MM.1S (cell line): ENCODE data around the gene OLFM1.

ENCODE experiments used
- DNase-seq: peaks from one replicate; pipeline ENCODE4 v3.0.0-alpha.2; 2015
- H2AFZ ChIP-seq: fragments of 300-600 bp; sonication (generic); 2 replicates; pipeline ENCODE4 v1.6.0; 2016; ENCODE audit warnings: antibody characterized with exemption, low read length
- H3F3A ChIP-seq: fragments of 300-600 bp; sonication (generic); 2 replicates; pipeline ENCODE4 v1.6.1; 2016; ENCODE audit warnings: mild to moderate bottlenecking, antibody characterized with exemption, low read length, moderate library complexity, mixed read lengths; ENCODE audit not compliant: insufficient read depth
- H3K27ac ChIP-seq: fragments of 300-600 bp; sonication (generic); 2 replicates; pipeline ENCODE4 v1.5.1; 2016; ENCODE audit warnings: mild to moderate bottlenecking, low read length
- H3K27me3 ChIP-seq: fragments of 300-600 bp; sonication (generic); replicated peaks from 2 replicates; pipeline ENCODE4 v1.6.0; 2016; ENCODE audit warnings: low read length; ENCODE audit not compliant: insufficient read depth
- H3K36me3 ChIP-seq: fragments of 300-600 bp; sonication (generic); replicated peaks from 2 replicates; pipeline ENCODE4 v1.6.1; 2016; ENCODE audit warnings: mild to moderate bottlenecking, low read length, mixed read lengths; ENCODE audit not compliant: insufficient read depth
- H3K4me1 ChIP-seq: fragments of 300-600 bp; sonication (generic); 2 replicates; pipeline ENCODE4 v1.6.1; 2016; ENCODE audit warnings: low read length, mixed read lengths
- H3K4me2 ChIP-seq: fragments of 300-600 bp; sonication (generic); 2 replicates; pipeline ENCODE4 v1.6.0; 2016; ENCODE audit warnings: low read depth, low read length
- H3K4me3 ChIP-seq: fragments of 300-600 bp; sonication (generic); 2 replicates; pipeline ENCODE4 v1.5.1; 2016; ENCODE audit warnings: low read length, mixed read lengths
- H3K79me2 ChIP-seq: fragments of 300-600 bp; sonication (generic); 2 replicates; pipeline ENCODE4 v1.6.1; 2016; ENCODE audit warnings: mixed run types, low read length, mixed read lengths
- H3K9ac ChIP-seq: fragments of 300-600 bp; sonication (generic); 2 replicates; pipeline ENCODE4 v1.6.1; 2016; ENCODE audit warnings: low read length, mixed read lengths
- H3K9me2 ChIP-seq: fragments of 300-600 bp; sonication (generic); replicated peaks from 2 replicates; pipeline ENCODE4 v1.6.1; 2016; ENCODE audit warnings: mild to moderate bottlenecking, low read length, mixed read lengths; ENCODE audit not compliant: insufficient read depth
- H3K9me3 ChIP-seq: fragments of 300-600 bp; sonication (generic); replicated peaks from 2 replicates; pipeline ENCODE4 v1.6.1; 2016; ENCODE audit warnings: mild to moderate bottlenecking, low read length, mixed read lengths; ENCODE audit not compliant: insufficient read depth
- H4K20me1 ChIP-seq: fragments of 300-600 bp; sonication (generic); 2 replicates; pipeline ENCODE4 v1.6.1; 2016; ENCODE audit warnings: mild to moderate bottlenecking, low read length, moderate library complexity, mixed read lengths; ENCODE audit not compliant: insufficient read depth
- CTCF ChIP-seq: fragments of 300-600 bp; sonication (generic); IDR thresholded peaks from 2 replicates; pipeline ENCODE4 v1.5.1; 2016; ENCODE audit warnings: antibody characterized with exemption, low read length, mixed read lengths
- EZH2 ChIP-seq: fragments of 300-600 bp; sonication (generic); optimal IDR thresholded peaks from 2 replicates; pipeline ENCODE3; 2017; ENCODE audit warnings: low read depth, mild to moderate bottlenecking, antibody characterized with exemption, low read length, mixed read lengths
- EZH2phosphoT487 ChIP-seq: fragments of 300-600 bp; sonication (generic); IDR thresholded peaks from 2 replicates; pipeline ENCODE4 v1.6.1; 2018; ENCODE audit warnings: antibody characterized with exemption, low read length

The OLFM1 gene

GRCh38 chr9:135090081-135090480, 2.6 kb downstream of the OLFM1 start:
- peaks cover 75% of the 10 kb centered on the region for H3K27me3 ChIP-seq
- H3K4me2 ChIP-seq: no peak overlapping the region
- no peak for DNase-seq
- no peak overlapping the region for H3K4me3 ChIP-seq
- H3K9ac ChIP-seq: no peak overlapping the region
- H3K79me2 ChIP-seq: no peaks in the 10 kb centered on the region
- H3F3A ChIP-seq: no peaks in the 10 kb centered on the region
- no peak for TF ChIP-seq CTCF
- TF ChIP-seq EZH2phosphoT487: no peak
- TF ChIP-seq EZH2: no peak
- no peaks in the 10 kb centered on the region for H3K36me3 ChIP-seq
- H4K20me1 ChIP-seq: no peaks in the 10 kb centered on the region
- H3K9me2 ChIP-seq: no peaks in the 10 kb centered on the region
- H3K4me1 ChIP-seq: no peaks in the 10 kb centered on the region
- no peaks in the 10 kb centered on the region for H3K9me3 ChIP-seq
- H2AFZ ChIP-seq: no peak overlapping the region
- no peak overlapping the region for H3K27ac ChIP-seq

DNA sequence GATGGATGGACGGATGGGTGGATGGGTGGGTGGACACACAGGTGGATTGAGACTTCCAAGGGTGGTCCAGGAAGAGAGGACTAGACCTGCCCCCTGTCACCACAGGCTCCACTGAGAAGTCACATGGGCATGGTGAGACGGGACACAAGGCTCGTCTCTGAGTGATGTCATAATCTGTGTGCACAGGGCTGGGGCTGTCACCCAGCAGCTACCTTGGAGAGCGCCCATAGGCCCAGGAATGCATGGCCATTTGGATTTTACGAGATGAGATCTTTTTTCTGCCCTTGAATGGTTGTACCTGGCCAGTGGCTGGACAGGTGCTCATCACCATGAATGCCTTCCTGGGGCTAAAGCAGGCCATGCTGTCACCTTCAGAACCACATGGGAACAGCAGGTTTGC, 3.1 kb downstream of the OLFM1 start:
- Histone ChIP-seq H3F3A (no peaks in the 10 kb centered on the region), H3K4me2 (no peak overlapping the region)

DNA sequence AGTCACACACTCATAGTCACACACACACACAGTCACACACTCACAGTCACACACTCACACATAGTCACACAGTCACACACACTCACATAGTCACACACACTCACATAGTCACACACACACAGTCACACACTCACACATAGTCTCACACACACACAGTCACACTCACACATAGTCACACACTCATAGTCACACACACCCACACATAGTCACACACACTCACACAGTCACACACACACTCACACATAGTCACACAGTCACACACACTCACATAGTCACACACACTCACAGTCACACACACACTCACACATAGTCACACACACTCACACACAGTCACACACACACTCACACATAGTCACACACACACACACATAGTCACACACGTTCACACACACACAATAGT, 4.1 kb downstream of the OLFM1 start:
- H3K4me2 ChIP-seq: no peak overlapping the region
- H3K36me3 ChIP-seq: no peaks in the 10 kb centered on the region
- DNase-seq: no peak
- no peaks in the 10 kb centered on the region for H3K4me1 ChIP-seq
- no peaks in the 10 kb centered on the region for H3K9me2 ChIP-seq
- no peaks in the 10 kb centered on the region for H3K79me2 ChIP-seq
- no peak overlapping the region for H3K9ac ChIP-seq
- H2AFZ ChIP-seq: no peak overlapping the region
- H3K4me3 ChIP-seq: no peak overlapping the region
- H4K20me1 ChIP-seq: no peaks in the 10 kb centered on the region
- H3K9me3 ChIP-seq: no peaks in the 10 kb centered on the region
- TF ChIP-seq CTCF (no peak), EZH2phosphoT487 (no peak), EZH2 (no peak)
- H3K27me3 ChIP-seq: peaks cover 71% of the 10 kb centered on the region
- H3F3A ChIP-seq: no peaks in the 10 kb centered on the region
- H3K27ac ChIP-seq: no peak overlapping the region

More for the DNA sequence above, 3.1 kb downstream of the OLFM1 start:
- Histone ChIP-seq H3K4me1 (no peaks in the 10 kb centered on the region), H3K27ac (no peak overlapping the region), H4K20me1 (no peaks in the 10 kb centered on the region), H3K9ac (no peak overlapping the region), H3K36me3 (no peaks in the 10 kb centered on the region), H3K27me3 (peaks cover 75% of the 10 kb centered on the region), H2AFZ (no peak overlapping the region), H3K9me2 (no peaks in the 10 kb centered on the region), H3K79me2 (no peaks in the 10 kb centered on the region), H3K9me3 (no peaks in the 10 kb centered on the region), H3K4me3 (no peak overlapping the region)
- TF ChIP-seq CTCF: no peak
- TF ChIP-seq EZH2phosphoT487: no peak
- TF ChIP-seq EZH2: no peak
- no peak for DNase-seq
